Measurements from ENCODE around the gene RAB37.

RAB37 gene

DNA sequence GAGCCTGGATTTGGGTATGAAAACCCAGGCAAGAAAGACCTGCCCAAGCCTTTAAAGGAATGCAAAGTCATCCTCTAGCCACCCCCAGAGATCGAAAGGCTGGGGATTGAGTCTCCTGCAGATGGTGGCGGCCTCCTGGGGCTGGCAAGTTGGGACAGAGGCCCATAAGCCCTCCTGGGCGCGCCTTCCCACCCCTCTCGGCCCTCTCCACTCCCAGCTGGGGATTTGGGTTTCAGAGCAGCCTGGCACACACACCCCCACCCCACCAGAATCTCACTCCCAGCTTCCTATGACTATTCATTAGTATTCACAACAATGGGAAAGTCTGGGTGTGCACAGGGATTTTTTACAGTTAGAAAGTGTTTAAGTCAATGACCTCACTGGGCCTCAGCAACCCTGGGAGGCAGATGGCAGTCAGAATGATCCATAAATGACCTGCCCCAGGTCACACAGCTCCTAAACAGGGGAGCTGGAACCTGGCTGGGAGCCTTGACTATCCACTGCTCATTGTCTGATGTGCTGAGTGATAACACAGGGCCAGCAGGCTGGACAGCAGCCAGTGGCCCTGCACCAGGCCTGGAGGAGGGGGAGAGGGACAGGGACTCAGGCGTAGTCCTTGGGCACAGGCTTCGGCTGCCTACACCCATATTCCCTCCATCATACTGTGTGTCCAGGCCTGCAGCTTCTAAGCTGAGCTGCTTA lies 23.5 kb downstream of the RAB37 start:
- DNase-seq (ENCODE audit: low read depth in 2 of 2) = no peak

DNA sequence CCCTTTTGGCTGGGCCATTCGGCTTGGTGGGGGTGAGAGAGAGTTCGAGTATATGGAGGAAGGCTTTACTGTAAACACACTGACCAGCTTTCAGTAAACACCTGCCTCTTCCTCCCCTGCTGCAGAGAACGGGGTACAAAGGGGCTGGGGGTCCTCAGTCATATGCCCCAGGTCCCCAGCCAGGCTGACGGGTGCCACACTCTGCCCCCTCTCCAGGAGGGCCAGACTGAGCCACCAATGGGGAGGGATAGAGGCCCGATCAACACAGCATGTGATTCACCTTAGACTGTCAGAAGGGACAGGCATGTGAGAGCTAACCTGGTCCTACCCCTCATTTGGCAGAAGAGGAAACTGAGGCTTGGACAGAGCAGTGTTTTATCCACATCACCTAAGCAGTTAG lies 24.4 kb downstream of the RAB37 start:
- no peak for DNase-seq (ENCODE audit: low read depth in 2 of 2)

DNA sequence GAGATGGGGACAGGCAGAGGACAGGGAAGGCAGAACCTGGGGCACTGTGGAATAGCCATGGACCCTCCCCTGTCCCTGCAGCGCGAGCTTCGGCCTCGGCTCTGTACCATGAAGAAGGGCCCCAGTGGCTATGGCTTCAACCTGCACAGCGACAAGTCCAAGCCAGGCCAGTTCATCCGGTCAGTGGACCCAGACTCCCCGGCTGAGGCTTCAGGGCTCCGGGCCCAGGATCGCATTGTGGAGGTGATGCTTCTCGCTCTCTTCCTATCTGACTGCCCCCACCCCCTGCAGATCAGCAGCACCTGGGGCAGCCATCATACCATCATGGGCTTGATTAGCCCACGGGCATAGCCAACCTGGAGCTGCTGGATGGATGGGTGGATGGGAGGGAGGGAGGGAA lies 24.9 kb downstream of the RAB37 start:
- no peak for DNase-seq (ENCODE audit: low read depth in 2 of 2)

DNA sequence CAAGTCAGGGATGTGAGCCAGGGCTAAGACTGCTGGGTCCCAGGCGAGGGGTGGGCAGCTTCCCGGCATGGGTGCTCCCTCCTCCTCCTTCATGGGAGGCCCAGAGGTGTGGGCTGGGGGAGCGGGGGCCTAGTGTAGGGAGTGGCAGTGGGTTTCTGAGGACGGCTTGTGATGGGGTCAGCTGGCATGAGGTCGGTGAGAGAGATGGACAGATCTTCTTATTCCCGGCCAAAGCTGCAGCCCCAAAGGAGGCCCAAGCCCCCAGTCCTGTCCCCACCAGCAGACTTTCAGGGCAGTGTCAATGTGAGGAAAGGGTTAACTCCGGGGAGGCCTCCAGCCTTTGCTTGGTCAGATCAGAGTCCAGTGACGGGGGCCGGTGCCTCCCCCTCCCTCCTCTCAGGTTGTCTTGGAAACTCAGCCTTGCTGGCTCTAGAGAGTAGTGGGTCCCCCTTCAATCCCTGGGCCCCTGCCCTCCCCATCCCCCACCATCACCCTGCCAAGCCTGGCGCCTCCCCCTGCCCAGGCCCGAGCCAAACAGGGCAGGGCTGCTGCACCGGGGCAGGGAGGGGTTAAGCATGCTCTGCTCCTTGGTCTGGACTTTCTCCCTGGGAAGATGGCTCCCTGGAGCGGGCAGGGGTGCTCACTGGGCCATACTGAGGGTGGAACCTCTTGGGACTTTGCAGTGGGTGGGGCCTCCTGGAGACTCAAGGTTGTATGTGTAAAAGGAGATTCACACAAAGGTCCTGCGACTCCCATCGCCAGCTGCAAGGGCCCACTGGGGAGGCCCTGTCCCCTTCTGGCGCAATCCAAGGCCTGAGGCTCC lies 26.7 kb downstream of the RAB37 start:
- DNase-seq (ENCODE audit: low read depth in 2 of 2) = no peak

DNA sequence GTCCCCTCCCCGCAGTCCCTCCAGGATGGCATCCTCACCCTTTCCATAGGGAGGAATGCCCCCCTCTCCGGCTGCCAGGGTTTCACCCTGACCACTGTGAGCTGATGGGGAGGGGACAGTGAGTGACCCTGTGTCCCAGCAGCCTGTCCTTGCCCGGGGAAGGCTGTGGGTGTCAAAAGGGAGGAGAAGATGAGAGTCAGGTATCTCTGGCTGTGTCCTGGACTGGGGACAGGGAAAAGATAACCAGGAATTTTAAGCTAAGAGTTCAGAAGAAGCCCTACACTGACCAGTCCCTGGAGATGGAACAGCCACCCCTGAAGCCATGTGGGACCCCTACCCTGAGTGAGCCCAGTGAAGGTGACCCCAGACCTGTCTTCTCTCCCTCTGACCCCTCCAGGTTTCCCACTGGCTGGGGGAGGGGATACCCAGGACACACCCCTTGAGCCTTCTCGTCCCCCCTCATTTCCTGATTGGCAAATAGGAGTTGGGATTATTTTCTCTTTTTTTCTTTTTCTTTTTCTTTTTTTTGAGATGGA lies 27.8 kb downstream of the RAB37 start:
- DNase-seq (ENCODE audit: low read depth in 2 of 2) = no peak

DNA sequence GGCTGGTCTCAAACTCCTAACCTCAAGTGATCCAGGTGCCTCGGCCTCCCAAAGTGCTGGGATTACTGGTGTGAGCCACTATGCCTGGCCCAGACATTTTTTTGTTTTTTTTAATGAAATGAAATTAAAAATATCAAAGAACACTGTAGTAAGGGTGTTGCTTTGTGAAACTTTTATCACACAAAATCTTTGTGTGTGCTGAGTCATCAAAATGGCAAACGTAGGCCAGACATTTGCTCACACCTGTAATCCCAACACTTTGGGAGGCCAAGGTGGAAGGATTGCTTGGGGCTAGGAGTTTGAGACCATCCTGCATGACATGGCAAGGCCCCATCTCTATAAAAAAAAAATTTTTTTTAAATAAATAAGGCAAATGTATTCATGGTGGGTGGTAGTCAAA lies 29.4 kb downstream of the RAB37 start:
- no peak for DNase-seq (ENCODE audit: low read depth in 2 of 2)

DNA sequence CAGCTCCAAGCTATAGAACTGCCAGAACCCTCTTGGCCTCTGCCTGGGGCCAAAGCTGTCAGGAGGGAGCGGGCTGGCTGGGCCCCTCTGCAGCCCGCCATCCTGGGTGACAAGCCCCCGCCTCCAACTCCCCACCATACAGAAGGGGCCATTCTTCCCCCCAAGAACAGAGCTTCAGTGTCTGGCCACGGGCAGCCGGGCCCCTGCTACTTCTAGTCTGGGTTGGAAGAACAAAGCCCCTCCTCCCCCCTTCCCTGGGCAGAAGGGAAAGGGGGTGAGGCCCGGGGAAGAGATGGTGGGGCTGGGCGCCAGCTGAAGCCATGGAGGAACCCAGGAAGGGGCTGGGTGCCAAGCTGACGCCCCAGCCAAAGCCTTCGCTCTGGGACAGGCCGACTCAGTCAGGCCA lies 30.1 kb downstream of the RAB37 start:
- no peak for DNase-seq (ENCODE audit: low read depth in 2 of 2)

DNA sequence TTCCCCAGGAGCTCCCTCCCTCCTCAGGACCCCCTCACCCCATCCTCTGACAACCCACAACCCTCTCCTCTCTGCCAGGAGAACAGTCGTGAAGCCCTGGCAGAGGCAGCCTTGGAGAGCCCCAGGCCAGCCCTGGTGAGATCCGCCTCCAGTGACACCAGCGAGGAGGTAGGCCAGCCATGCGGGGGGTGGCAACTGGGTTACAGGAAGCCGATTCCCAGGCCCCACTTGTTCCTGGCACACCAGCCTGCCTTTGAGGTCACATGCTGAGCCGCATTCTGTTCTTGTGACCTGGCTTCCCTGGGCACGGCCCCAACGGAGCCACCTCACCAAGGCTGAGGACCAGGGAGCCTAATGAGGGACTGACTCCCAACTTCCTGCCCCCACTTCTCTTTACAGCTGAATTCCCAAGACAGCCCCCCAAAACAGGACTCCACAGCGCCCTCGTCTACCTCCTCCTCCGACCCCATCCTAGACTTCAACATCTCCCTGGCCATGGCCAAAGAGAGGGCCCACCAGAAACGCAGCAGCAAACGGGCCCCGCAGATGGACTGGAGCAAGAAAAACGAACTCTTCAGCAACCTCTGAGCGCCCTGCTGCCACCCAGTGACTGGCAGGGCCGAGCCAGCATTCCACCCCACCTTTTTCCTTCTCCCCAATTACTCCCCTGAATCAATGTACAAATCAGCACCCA lies 31.2 kb downstream of the RAB37 start:
- no peak for DNase-seq (ENCODE audit: low read depth in 2 of 2)

DNA sequence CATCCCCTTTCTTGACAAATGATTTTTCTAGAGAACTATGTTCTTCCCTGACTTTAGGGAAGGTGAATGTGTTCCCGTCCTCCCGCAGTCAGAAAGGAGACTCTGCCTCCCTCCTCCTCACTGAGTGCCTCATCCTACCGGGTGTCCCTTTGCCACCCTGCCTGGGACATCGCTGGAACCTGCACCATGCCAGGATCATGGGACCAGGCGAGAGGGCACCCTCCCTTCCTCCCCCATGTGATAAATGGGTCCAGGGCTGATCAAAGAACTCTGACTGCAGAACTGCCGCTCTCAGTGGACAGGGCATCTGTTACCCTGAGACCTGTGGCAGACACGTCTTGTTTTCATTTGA lies 31.7 kb downstream of the RAB37 start:
- no peak for DNase-seq (ENCODE audit: low read depth in 2 of 2)

DNA sequence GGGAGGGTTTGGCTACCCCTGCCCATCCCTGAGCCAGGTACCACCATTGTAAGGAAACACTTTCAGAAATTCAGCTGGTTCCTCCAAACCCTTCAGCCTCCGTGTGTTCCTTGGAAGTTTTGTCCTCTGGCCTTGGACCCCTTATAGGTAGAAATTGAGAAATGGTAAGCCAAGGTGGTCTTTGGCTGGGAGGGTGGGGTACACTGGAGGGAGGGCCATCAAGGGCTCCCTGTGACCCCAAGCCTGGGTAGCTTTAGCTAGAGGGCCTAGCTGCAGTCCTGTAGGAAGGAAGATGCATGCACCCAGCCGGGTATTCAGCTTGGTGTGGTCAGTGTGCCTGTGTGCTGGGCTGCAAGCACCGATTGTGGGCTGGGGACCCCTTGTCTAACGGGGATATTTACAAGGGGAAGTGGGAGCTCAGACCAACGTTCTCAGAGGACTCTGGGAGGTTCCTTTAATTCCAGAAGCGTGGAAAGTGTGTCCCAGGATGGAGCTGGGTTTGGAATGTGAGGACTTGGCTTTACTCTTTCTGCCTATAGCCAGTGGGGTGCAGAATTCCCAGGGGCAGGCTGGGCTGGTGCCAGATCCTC lies 32.3 kb downstream of the RAB37 start:
- no peak for DNase-seq (ENCODE audit: low read depth in 2 of 2)

DNA sequence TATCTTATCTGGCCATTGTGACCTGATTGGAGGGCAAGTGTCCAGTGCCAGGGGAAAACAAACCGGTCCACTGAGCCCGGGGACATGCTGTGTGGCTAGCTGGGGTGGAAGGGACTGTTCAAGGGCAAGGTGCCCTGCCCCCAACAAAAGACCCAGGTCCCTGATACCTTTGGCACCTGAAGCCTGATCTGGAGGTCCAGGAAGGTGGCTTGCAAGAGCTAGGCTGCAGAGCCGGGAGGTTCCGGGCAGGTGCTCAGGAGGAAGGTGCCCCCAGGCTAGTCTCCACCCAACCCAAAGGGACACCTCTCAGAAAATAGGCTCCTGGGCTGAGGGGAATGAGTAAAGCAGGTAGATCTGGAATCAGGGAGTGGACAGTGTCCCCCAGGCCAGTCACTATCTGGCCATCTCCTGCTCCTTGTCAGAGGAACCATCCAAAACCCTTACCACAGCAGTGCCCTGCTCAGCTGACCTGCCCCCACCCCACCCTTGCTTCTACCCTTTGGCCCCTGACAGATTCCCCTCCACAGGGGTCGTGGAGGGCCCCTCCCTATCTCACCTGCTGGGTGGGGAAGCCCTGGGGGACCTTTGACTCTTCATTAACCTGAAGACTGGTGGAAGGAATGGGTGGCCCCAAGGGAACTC lies 32.9 kb downstream of the RAB37 start:
- DNase-seq (ENCODE audit: low read depth in 2 of 2) = no peak

DNA sequence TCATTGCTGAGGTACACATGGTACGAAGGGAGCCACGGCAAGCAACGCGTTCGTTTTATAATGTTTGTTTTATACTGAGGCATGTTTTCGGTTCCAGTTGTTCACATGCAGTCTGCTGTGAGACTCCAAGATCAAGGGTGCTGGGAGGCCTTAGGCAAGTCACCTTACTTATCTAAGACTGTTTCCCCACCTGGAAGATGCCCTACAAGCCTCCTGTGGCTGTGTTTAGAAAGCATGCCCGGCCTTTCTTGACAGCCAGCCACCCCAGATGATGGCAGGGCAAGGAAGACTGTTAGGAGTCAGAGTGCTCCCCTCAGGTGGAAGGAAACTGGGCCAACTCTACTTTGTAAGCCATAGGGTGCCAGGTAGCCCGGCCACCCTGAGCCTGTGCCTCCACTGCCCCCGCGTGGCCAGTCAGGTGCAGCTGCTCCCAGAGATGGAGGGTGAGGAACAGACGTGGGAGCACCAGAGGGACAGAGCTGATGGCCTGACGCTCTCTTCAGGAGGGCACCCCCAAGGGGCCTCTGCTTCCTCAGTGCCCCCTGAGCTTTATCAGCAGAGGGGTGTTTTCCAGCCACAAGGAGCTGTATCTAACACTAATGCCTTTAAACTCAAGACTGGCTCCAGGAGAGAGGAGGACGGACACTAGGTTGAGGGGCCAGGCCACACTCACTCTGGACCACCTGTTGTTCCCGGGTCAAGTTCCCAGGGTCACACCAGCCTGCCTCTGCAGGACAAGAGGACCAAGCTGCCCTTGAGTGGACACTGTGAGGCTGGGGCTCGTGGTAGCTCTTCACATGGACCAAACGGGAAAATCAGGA lies 33.7 kb downstream of the RAB37 start:
- DNase-seq (ENCODE audit: low read depth in 2 of 2) = peak; percentile 57 to 58

DNA sequence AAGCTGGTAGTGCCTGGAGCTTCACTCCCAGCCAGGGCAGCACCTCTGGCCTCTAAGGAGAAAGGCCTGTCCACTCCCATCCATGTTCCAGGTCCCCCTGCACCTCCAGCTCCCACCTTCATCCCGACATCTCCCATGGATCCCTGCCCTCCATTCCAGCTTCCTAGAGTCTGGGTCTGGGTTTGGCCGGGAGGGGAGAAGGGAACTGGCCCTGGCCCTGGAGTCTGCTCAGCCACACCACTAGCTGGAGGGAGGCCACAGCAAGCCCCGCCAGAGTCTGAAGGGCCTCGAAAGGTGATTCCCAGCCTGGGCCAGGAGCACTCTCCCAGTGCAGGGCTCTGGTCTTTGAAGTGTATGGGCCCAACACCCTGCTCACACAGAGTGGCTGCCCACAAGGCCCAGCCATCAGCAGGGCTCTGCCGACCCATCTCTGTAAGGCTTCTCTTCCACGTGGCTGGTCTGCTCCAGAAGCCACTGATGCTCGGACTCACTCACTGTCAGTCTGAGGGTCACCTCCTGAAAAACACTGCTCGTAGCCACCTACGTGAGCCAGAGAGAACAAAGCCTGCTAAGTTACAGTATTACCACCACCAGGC lies 34.4 kb downstream of the RAB37 start:
- no peak for DNase-seq (ENCODE audit: low read depth in 2 of 2)

DNA sequence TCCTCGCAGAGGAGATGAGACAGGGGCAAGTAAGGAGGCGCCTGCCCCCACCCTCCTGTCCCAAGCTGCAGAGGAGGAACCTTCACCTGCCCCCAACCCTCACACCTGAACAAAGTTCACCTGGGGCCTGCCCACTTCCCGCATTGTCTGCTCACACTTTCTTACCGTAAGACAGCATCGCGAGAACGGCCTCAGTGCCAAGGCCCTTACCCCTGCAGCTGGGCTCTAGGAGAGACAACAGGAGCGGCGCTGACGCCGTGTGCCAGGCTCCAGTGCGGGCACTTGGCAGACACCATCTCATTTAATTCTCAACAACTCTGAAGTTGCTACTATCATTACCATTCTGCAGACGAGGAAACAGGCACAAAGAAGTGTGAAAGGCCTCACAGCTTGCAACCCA lies 35.0 kb downstream of the RAB37 start:
- no peak for DNase-seq (ENCODE audit: low read depth in 2 of 2)

DNA sequence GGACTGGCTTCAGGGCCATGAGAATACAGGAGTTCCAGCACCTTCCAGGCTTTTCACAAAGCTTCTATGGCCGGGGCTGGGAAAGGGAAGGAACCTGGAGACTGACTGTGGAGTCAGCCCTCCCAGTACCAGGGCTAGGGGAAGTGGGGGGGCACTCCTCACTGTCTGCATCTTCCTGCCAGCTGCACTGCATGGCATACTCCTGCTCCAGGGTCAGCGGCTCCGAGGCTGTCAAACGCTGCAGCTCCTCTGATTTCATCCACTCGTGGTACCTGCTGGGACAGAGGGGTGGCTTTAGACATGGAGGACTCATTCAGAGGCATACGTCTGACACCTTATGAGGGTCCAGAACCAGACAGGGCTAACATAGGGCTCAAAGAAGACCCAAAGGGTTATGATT lies 36.4 kb downstream of the RAB37 start:
- DNase-seq (ENCODE audit: low read depth in 2 of 2) = no peak

DNA sequence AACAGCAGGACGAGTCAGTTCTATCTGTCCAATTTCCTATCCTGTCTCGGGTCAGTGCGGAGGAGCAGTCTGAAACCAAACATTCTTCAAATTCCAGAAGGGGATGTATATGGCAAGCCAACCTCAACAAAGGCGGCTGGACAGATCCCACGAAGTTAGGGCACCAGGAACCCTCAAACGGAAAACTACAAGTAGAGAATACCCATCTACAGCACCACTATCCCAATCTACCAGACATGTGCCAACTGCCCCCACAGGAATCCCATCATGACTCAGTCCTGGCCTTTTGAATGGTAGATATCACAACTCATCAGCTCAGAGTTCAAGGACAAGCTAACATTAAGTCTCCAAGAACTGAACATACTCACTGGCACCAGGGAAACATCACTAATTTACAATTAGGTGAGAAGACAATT lies 36.8 kb downstream of the RAB37 start:
- DNase-seq (ENCODE audit: low read depth in 2 of 2) = no peak

DNA sequence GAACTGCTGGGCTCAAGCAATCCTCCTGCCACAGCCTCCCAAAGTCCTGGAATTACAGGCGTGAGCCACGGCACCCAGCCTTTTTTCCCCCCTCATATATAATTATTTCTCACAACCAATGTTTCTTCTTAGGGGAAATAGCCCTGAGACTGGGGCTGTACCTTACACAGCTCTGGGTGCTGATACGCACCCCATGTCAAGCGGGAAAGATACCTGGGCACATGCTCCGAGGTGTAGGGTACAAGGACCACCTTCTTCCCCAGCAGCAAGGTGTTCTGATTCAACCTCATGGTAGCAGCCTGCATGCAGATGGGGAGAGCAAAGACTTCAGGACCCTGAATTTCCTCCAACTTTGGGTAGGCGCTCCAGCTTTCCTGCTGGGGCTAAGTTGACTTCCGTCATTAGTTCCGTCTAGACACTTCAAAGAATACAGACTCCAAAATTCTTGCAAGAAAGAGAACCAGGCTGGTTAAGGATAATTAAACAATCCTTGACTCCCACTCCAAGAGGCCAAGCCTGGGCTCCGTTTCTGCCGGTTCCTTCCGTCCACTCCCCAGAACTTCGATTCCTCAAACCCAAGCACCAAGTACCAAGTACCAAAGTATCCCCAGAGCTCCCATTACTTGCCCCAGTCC lies 38.5 kb downstream of the RAB37 start:
- no peak for DNase-seq (ENCODE audit: low read depth in 2 of 2)

DNA sequence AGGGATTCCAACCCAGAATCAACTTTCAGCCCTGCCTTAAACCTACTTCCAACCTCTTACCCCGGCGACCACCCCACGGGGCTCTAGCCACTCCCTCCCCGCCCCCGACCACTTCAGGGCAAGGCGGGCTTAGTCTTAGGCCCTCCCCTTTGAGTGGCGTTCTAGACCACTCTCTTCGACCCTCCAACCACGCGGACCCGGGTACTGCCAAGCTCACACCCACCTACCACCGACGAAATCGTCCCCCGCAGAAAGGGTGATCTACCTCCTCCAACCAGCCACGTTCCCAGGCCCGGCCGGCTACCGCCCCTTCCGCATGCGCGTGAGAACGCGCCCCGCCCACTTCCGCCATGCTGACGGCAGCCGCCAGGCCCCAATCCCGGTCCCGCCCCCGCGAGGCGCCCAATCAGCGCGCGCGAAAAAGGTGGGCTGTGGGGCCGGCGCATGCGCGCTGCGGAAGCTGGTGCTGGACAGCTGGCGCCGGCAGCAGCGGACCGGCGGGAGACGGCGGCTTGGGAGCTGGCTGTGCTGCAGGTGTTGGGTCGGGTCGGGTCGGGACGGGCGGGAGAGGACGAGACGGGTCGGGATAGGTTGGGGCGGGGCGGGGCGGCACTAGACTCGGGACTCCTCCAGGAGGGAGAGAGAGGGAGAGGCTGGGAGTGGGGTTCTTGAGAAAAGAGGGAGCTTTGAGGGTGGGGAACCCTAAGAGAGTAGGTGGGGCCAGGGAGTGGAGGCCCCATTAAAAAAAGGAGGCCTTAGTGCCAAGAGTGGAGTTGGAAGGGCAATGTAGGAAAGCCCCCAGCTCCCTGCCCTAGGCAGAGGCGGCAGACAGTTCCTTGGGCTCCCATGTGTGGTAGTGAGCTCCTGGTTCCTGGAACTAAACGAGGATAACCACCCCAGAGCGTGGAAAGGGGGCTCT lies 39.2 kb downstream of the RAB37 start, which contains the start of gene NAT9:
NAT9 (minus strand) TSS at position 302 of the 919 bp plus-strand sequence. CDS start 647 bp downstream, outside the sequence.
- peak; percentile 99 for DNase-seq (ENCODE audit: low read depth in 2 of 2)

DNA sequence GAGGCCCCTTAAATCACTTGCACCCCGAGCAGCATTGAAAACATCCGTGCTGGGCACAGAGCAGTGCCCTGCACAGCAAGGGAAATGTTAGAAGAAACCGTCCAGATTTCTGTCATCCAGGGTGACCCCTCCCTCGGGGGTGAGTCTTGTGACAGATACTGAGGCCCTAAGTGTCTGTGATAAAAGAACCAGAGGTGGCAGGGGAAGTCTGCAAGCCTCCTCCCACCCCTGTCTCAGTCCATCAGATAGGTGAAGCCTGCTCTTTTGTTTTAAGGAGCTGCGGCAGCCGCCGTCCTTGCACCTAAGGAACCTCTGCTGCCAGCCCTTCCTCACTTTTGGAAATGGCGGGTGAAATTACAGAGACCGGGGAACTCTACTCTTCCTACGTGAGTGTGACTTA lies 39.9 kb downstream of the RAB37 start:
- DNase-seq (ENCODE audit: low read depth in 2 of 2) = no peak

Measured in stimulated activated CD4-positive, alpha-beta T cell treated with anti-CD3 and anti-CD28 coated beads, Interleukin-4, amount 100 ng/mL, for 48 hours (primary cell).